Putamen (tissue), 1 donor: Measurements from ENCODE around the gene SPATC1L.
"Not testable (repeated sequence)": the region's sequence is repeated elsewhere in the genome, so short reads cannot be mapped to it uniquely, and the experiment has no call there.

Experiments used
- DNase-seq: peaks from one replicate; pipeline ENCODE4 v3.0.0-alpha.2; 2016; ENCODE audit warnings: low spot score

Gene SPATC1L

DNA sequence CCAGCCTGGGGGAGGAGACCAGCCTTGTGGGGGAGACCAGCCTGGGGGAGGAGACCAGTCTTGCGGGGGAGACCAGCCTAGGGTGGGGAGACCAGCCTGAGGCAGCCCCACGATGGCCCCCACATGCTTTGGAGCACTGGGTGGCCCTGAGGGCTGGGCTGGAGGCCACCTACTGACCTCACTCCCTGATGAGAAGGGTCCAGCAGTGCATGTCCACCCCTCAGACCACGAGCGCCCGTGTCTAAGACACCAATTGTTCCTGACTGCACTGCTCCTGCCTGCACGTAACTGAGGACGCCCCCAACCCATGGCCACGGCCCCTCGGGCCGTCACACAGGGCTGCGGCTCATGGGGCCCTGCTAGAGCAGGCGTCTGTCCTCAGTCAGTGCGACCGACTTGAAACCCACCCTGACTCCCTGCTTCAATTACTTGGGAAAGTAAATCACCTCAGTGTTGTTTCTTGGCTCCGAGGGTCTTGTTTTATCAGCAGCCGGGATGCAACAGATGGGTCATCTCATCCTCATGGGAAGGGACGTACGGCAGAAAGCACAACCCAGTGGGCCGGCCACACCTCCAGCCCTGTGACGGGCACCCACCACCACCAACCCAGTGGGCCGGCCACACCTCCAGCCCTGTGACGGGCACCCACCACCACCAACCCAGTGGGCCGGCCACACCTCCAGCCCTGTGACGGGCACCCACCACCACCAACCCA is at the start of gene SPATC1L:
Gene SPATC1L (minus strand): TSS at position 550 of the 715 bp plus-strand sequence. CDS start 1,643 bp downstream, outside the sequence.
- DNase-seq, result peak; percentile 72

GRCh38 chr21:46229923-46230260 is 45.6 kb upstream of the SPATC1L start:
- no peak for DNase-seq

DNA sequence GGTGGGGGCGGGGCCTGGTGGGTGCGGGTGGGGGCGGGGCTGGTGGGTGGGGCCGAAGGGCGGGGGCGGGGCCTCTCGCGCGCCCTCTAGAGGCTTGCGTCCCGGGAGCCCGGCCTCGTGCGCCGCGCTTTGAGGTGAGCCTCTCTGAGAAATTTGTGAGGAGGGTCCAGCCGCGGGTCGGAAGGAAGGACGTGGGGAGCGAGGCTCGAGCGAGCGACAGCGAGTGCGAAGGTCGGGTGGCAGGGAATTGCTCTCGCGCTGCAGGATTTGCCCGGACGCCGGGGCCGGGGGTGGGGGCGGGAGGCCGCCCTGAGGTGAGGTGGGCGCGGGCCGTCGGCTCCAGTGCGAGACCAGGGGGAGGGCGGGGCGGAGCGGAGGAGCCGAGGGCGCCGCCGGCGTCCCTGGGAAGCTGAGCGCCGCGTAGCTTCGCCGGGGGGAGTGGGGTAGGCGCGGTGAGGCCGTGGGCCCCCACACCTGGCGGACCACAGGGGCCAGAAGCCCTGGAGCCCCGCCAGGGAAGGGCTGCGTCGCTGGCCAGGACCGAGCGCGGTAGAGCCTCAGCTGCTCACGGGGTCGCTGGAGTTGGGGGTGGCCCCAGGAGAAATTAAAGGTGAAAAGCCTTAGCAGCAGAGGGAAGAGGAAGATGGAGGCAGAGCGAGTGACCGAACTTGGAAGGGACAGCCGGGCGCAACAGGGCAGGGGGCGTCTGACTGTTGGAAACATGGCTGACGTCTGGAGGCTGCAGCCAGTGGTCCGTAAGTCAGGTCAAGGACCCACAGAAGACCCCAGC is 45.1 kb upstream of the SPATC1L start:
- DNase-seq, result no peak

GRCh38 chr21:46228345-46229051 is 44.2 kb upstream of the SPATC1L start, which contains the start of gene LSS:
LSS (minus strand) TSS chr21:46228774; CDS start chr21:46228745, 29 bp downstream.
- peak; percentile 98 for DNase-seq

GRCh38 chr21:46227811-46228344 is 43.6 kb upstream of the SPATC1L start:
- no peak for DNase-seq

GRCh38 chr21:46226920-46227599 is 42.8 kb upstream of the SPATC1L start:
- no peak for DNase-seq

DNA sequence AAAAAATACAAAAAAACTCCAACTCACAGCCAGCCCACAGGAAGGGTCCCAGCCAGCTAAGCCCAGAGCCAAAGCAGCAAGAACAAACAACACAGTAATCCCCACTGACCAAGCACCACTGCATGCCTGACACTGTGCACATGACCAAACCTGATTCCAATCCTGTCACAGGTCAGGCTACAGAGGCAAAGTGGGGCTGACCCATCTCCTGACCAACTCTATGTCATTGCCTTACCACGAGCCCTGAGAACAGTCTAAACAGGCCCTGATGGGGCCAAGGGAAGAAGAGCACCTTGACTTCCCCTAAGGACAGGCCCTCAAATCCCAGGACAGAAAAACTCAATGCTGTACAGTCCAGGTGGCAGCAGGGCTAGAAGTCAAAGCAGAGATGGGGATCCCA is 41.9 kb upstream of the SPATC1L start:
- no peak for DNase-seq

DNA sequence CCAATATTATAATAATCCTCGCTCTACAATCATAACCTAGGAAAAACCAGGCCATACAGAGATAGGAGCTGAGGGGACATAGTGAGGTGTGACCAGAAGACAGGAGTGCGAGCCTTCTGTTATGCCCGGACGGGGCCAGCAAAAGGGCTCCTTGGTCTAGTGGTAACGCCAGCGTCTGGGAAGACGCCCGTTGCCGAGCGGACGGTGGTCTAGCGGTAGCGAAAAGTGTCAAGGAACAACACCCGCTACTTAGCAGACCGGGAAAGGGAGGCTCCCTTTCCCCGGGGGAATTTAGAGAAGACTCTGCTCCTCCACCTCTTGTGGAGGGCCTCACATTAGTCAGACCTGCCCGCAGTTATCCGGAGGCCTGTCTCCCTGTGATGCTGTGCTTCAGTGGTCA is 39.4 kb upstream of the SPATC1L start:
- DNase-seq, result not testable (repeated sequence)

- DNase-seq, result no peak
Measured at GRCh38 chr21:46223217-46223616, 39.0 kb upstream of the SPATC1L start.

DNA sequence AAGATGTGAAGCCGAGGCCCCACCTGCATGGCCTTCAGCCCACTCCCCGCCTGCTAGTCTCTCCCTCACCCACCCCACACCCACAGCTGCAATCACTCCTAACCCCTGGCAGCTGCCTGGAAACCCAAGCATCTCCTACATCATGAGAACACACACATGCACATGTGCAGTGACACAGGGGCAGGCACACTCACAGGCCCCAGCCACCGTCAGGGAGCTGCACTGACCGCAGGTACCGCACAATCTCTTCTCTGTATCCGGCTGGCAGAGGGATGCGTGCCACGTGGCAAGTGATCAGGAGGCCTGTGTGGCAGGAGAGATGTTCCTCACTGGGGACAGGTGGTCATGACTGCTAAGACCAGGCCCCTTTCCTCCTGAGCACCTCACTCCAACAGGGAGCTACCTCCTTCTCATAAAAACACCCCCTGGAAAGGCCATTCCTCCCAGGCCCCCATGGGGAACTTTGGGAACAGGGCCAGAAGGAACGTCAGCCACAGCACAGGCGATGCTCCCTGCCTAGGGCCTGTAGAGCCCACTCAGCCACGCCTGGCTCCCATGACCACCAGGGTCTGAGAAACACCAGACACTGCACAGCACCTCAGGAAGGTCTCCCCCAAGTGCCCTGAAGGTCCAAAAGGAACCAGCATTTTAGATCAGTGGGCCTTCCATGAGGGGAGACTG is 38.3 kb upstream of the SPATC1L start:
- DNase-seq, result no peak

GRCh38 chr21:46221664-46222435 is 37.6 kb upstream of the SPATC1L start:
- no peak for DNase-seq

- no peak for DNase-seq
Measured at GRCh38 chr21:46220847-46221246, 36.6 kb upstream of the SPATC1L start.

DNA sequence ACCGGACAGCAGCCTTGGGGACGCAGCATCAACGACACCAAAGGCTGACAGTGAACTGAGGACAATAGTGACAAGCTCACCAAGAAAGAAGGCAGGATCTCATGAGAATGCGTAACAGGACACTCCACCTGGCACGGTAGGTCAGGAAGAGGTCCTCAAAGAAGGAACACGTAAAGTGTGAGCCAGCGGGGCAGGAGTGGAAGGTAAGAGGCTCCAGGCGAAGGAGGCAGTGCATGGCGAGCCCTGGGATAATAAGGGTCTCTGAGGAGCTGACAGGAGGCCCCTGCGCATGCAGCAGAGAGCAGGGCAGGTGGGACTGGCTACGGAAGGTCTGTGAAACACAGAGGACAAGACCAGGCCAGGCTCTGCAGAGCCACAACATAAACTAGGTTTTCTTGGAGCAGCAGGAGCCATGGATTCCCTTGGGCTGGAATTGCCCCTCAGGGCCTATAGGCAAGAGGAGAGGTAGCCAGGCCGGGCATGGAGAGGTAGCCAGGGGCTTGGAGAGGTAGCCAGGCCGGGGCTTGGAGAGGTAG is 36.1 kb upstream of the SPATC1L start:
- no peak for DNase-seq

GRCh38 chr21:46219591-46220239 is 35.5 kb upstream of the SPATC1L start:
- no peak for DNase-seq

- no peak for DNase-seq
Measured at GRCh38 chr21:46218906-46219590, 34.8 kb upstream of the SPATC1L start.

- no peak for DNase-seq
Measured at GRCh38 chr21:46217511-46218196, 33.4 kb upstream of the SPATC1L start.

- no peak for DNase-seq
Measured at GRCh38 chr21:46216132-46216747, 32.0 kb upstream of the SPATC1L start.
